Measurements from ENCODE around the gene LIPE. TPM values are rescaled to one million over a fixed set of nuclear protein-coding genes. Genes with fewer than 3 reads are reported as not detected.

Gene LIPE, protein sequence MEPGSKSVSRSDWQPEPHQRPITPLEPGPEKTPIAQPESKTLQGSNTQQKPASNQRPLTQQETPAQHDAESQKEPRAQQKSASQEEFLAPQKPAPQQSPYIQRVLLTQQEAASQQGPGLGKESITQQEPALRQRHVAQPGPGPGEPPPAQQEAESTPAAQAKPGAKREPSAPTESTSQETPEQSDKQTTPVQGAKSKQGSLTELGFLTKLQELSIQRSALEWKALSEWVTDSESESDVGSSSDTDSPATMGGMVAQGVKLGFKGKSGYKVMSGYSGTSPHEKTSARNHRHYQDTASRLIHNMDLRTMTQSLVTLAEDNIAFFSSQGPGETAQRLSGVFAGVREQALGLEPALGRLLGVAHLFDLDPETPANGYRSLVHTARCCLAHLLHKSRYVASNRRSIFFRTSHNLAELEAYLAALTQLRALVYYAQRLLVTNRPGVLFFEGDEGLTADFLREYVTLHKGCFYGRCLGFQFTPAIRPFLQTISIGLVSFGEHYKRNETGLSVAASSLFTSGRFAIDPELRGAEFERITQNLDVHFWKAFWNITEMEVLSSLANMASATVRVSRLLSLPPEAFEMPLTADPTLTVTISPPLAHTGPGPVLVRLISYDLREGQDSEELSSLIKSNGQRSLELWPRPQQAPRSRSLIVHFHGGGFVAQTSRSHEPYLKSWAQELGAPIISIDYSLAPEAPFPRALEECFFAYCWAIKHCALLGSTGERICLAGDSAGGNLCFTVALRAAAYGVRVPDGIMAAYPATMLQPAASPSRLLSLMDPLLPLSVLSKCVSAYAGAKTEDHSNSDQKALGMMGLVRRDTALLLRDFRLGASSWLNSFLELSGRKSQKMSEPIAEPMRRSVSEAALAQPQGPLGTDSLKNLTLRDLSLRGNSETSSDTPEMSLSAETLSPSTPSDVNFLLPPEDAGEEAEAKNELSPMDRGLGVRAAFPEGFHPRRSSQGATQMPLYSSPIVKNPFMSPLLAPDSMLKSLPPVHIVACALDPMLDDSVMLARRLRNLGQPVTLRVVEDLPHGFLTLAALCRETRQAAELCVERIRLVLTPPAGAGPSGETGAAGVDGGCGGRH
- total RNA-seq = 10 to 100 TPM in 1 of 2 donors, 1 to 10 TPM in 1; 6.7 to 10.8 TPM
- 10 to 100 TPM; 29.4 to 34.2 TPM for polyA plus RNA-seq (ENCODE audit: insufficient read length in 2 of 2)
- long read RNA-seq, donor 1 = 0 reads
- long read RNA-seq, donor 2 = 0 reads
- long read RNA-seq, donor 3 = 0 reads
- long read RNA-seq, donor 4 = 0 reads

GRCh38 chr19:42427313-42427712 lies at the start of gene LIPE:
Gene LIPE (minus strand): TSS chr19:42427388. CDS start chr19:42427149, 239 bp downstream.
- Histone ChIP-seq H3K4me1 (ENCODE audit: control insufficient read depth, insufficient read depth, low read length) (peaks cover 30% of the 10 kb centered on the region), H3K27me3 (ENCODE audit: control insufficient read depth, insufficient read depth, low read length) (no peaks in the 10 kb centered on the region), H3K4me3 (ENCODE audit: low read depth, low read length) (no peak within 1 kb of the TSS), H3K27ac (ENCODE audit: low read depth, low read length) (no peak within 1 kb of the TSS), H3K9me3 (ENCODE audit: control insufficient read depth, insufficient read depth, low read length) (no peaks in the 10 kb centered on the region), H3K36me3 (ENCODE audit: control insufficient read depth, insufficient read depth, low read length) (no peaks in the 10 kb centered on the region)
- DNase-seq (ENCODE audit: low read depth in 4 of 6, low spot score in 6 of 6) = no peak
- no CpG with 5 or more reads among the region's 4 CpGs for WGBS (ENCODE audit: insufficient coverage)

DNA sequence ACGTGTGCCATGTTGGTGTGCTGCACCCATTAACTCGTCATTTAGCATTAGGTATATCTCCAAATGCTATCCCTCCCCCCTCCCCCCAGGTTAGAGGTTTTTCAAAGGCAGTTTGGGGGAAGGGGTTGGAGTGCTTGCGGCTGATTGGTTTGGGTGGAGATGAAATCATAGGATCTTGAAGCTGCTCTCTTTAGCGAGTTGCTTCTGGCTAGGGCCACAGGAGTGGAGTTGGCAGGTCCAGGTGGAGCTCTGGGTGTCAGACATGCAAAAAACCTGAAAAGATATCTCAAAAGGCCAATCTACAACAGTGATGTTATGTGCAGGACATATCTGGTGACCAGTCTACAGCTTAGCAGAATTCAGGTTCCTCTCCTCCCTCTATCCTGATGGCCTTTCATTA lies 48.2 kb upstream of the LIPE start:
- 0% methylated on average over 1 of the region's 4 CpGs for WGBS (ENCODE audit: insufficient coverage)
- H3K9me3 ChIP-seq (ENCODE audit: control insufficient read depth, insufficient read depth, low read length) = no peaks in the 10 kb centered on the region
- H3K4me3 ChIP-seq (ENCODE audit: low read depth, low read length) = no peak overlapping the region
- no peaks in the 10 kb centered on the region for H3K27me3 ChIP-seq (ENCODE audit: control insufficient read depth, insufficient read depth, low read length)
- no peak for DNase-seq (ENCODE audit: low read depth in 4 of 6, low spot score in 6 of 6)
- H3K4me1 ChIP-seq (ENCODE audit: control insufficient read depth, insufficient read depth, low read length) = no peaks in the 10 kb centered on the region
- H3K27ac ChIP-seq (ENCODE audit: low read depth, low read length) = no peak overlapping the region
- no peaks in the 10 kb centered on the region for H3K36me3 ChIP-seq (ENCODE audit: control insufficient read depth, insufficient read depth, low read length)

GRCh38 chr19:42474743-42475142 lies 47.6 kb upstream of the LIPE start:
- WGBS (ENCODE audit: insufficient coverage) = 42% methylated on average over 4 of the region's 4 CpGs
- H3K4me3 ChIP-seq (ENCODE audit: low read depth, low read length) = no peak overlapping the region

GRCh38 chr19:42473686-42474085 lies 46.5 kb upstream of the LIPE start:
- no peaks in the 10 kb centered on the region for H3K4me1 ChIP-seq (ENCODE audit: control insufficient read depth, insufficient read depth, low read length)
- H3K27ac ChIP-seq (ENCODE audit: low read depth, low read length) = no peak overlapping the region
- no peak overlapping the region for H3K4me3 ChIP-seq (ENCODE audit: low read depth, low read length)
- 41% methylated on average over 4 of the region's 6 CpGs for WGBS (ENCODE audit: insufficient coverage)
- no peak for DNase-seq (ENCODE audit: low read depth in 4 of 6, low spot score in 6 of 6)
- no peaks in the 10 kb centered on the region for H3K36me3 ChIP-seq (ENCODE audit: control insufficient read depth, insufficient read depth, low read length)
- no peaks in the 10 kb centered on the region for H3K9me3 ChIP-seq (ENCODE audit: control insufficient read depth, insufficient read depth, low read length)
- H3K27me3 ChIP-seq (ENCODE audit: control insufficient read depth, insufficient read depth, low read length) = no peaks in the 10 kb centered on the region

More at GRCh38 chr19:42474743-42475142, 47.6 kb upstream of the LIPE start:
- Histone ChIP-seq H3K27ac (ENCODE audit: low read depth, low read length) (no peak overlapping the region), H3K9me3 (ENCODE audit: control insufficient read depth, insufficient read depth, low read length) (no peaks in the 10 kb centered on the region), H3K27me3 (ENCODE audit: control insufficient read depth, insufficient read depth, low read length) (no peaks in the 10 kb centered on the region), H3K36me3 (ENCODE audit: control insufficient read depth, insufficient read depth, low read length) (no peaks in the 10 kb centered on the region), H3K4me1 (ENCODE audit: control insufficient read depth, insufficient read depth, low read length) (no peaks in the 10 kb centered on the region)
- no peak for DNase-seq (ENCODE audit: low read depth in 4 of 6, low spot score in 6 of 6)

DNA sequence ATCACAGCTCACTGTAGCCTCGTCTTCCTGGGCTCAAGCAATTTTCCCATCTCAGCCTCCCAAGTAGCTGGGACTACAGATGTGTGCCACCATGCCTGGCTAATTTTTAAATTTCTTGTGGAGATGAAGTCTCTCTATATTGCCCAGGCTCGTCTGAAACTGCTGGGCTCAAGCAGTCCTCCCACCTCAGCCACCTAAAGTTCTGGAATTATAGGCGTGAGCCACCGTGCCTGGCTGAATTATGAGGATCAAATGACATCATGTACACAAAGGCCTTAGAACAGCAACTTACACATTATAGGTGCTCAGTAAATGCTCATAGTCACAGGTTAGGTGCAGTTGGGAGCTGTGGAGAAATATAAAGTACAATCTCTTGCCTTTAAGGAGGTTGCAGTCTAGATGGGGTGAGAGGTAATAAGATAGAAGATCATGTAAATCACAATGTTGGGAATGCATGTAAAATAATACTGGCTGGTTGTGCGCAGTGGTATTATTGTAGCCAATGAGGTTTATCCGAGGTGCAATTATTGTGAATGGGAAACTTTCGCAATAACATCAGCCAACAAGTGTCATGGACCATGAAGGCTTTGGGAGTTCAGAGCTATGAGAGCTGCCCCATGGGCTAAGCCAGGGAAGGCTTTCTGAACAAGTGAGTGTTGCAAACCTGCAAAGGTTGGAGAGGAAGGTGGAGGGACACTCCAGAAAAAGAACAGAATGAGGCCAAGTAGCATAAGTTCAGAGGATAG lies 45.4 kb upstream of the LIPE start:
- Histone ChIP-seq H3K27ac (ENCODE audit: low read depth, low read length) (no peak overlapping the region), H3K27me3 (ENCODE audit: control insufficient read depth, insufficient read depth, low read length) (no peaks in the 10 kb centered on the region), H3K4me1 (ENCODE audit: control insufficient read depth, insufficient read depth, low read length) (no peaks in the 10 kb centered on the region), H3K9me3 (ENCODE audit: control insufficient read depth, insufficient read depth, low read length) (no peaks in the 10 kb centered on the region), H3K4me3 (ENCODE audit: low read depth, low read length) (no peak overlapping the region), H3K36me3 (ENCODE audit: control insufficient read depth, insufficient read depth, low read length) (no peaks in the 10 kb centered on the region)
- 97% methylated on average over 5 of the region's 7 CpGs for WGBS (ENCODE audit: insufficient coverage)
- no peak for DNase-seq (ENCODE audit: low read depth in 4 of 6, low spot score in 6 of 6)

GRCh38 chr19:42471554-42472249 lies 44.5 kb upstream of the LIPE start:
- no peak for DNase-seq (ENCODE audit: low read depth in 4 of 6, low spot score in 6 of 6)
- Histone ChIP-seq H3K27me3 (ENCODE audit: control insufficient read depth, insufficient read depth, low read length) (no peaks in the 10 kb centered on the region), H3K36me3 (ENCODE audit: control insufficient read depth, insufficient read depth, low read length) (no peaks in the 10 kb centered on the region), H3K4me3 (ENCODE audit: low read depth, low read length) (no peak overlapping the region), H3K9me3 (ENCODE audit: control insufficient read depth, insufficient read depth, low read length) (no peaks in the 10 kb centered on the region), H3K4me1 (ENCODE audit: control insufficient read depth, insufficient read depth, low read length) (no peaks in the 10 kb centered on the region), H3K27ac (ENCODE audit: low read depth, low read length) (no peak overlapping the region)
- 88% methylated on average over 6 of the region's 7 CpGs for WGBS (ENCODE audit: insufficient coverage)

GRCh38 chr19:42469311-42470235 lies 42.4 kb upstream of the LIPE start:
- Histone ChIP-seq H3K9me3 (ENCODE audit: control insufficient read depth, insufficient read depth, low read length) (no peaks in the 10 kb centered on the region), H3K27me3 (ENCODE audit: control insufficient read depth, insufficient read depth, low read length) (no peaks in the 10 kb centered on the region), H3K27ac (ENCODE audit: low read depth, low read length) (no peak overlapping the region), H3K36me3 (ENCODE audit: control insufficient read depth, insufficient read depth, low read length) (no peaks in the 10 kb centered on the region), H3K4me3 (ENCODE audit: low read depth, low read length) (no peak overlapping the region), H3K4me1 (ENCODE audit: control insufficient read depth, insufficient read depth, low read length) (peaks cover 7% of the 10 kb centered on the region)
- DNase-seq (ENCODE audit: low read depth in 4 of 6, low spot score in 6 of 6) = no peak
- WGBS (ENCODE audit: insufficient coverage) = 80% methylated on average over 6 of the region's 8 CpGs

- no peaks in the 10 kb centered on the region for H3K36me3 ChIP-seq (ENCODE audit: control insufficient read depth, insufficient read depth, low read length)
- no peaks in the 10 kb centered on the region for H3K27me3 ChIP-seq (ENCODE audit: control insufficient read depth, insufficient read depth, low read length)
- H3K27ac ChIP-seq (ENCODE audit: low read depth, low read length) = no peak overlapping the region
- H3K9me3 ChIP-seq (ENCODE audit: control insufficient read depth, insufficient read depth, low read length) = no peaks in the 10 kb centered on the region
- no CpG with 5 or more reads among the region's 3 CpGs for WGBS (ENCODE audit: insufficient coverage)
- peaks cover 7% of the 10 kb centered on the region for H3K4me1 ChIP-seq (ENCODE audit: control insufficient read depth, insufficient read depth, low read length)
- no peak overlapping the region for H3K4me3 ChIP-seq (ENCODE audit: low read depth, low read length)
- DNase-seq (ENCODE audit: low read depth in 4 of 6, low spot score in 6 of 6) = no peak
These were observed 41.1 kb upstream of the LIPE start for GRCh38 chr19:42468273-42468796.
